HCT116 (cell line): Measurements from ENCODE around the gene U2AF2. TPM values are rescaled to one million over a fixed set of nuclear protein-coding genes. Genes with fewer than 3 reads are reported as not detected.

Experiments used
- ATAC-seq: fragments of 200-7000 bp; cut with Tn5 transposase; 2 replicates; pipeline ENCODE4 v1.9.1; 2020; ENCODE audit warnings: mild to moderate bottlenecking, moderate library complexity
- BruUV-seq: library from RNA; stranded (reverse); fragments of 400-500 nt; replicated peaks from 2 replicates; lab custom pipeline; 2021; lab: Mats Ljungman, UMichigan
- CTCF ChIA-PET: fragments of 300-600 bp; sonication (Branson Sonifier 250); formaldehyde crosslinking; loops from one replicate; lab custom pipeline; 2021; ENCODE audit warnings: antibody characterized with exemption; lab: Charles Lee
- POLR2A ChIA-PET: fragments of 300-600, 350-600 bp; sonication (Branson Sonifier 250); formaldehyde crosslinking; loops from one replicate; lab custom pipeline; 2021; ENCODE audit warnings: antibody characterized with exemption; lab: Charles Lee
- RAD21 ChIA-PET, 2 experiments: fragments of 300-600 bp; sonication (Branson Sonifier 250); formaldehyde crosslinking; loops; one replicate each; lab custom pipeline; 2023; ENCODE audit warnings: low total read pairs in 2 of 2; ENCODE audit not compliant: uncharacterized antibody in 2 of 2, unreplicated experiment in 2 of 2, low non-redundant PET in 1 of 2; lab: Charles Lee
- DNase-seq: peaks from one replicate; pipeline ENCODE4 v3.0.0-alpha.2; 2010; ENCODE audit warnings: low read depth, low spot score
- H2AFZ ChIP-seq: fragments of 200-600 bp; shearing (Covaris generic), sonication (generic); 2 replicates; pipeline ENCODE4 v1.6.1; 2017; ENCODE audit warnings: low read depth, mixed run types, mixed read lengths, antibody characterized with exemption, low read length; ENCODE audit not compliant: poor library complexity, severe bottlenecking
- H3K27ac ChIP-seq: 2 replicates; pipeline ENCODE4 v1.5.1; 2012; ENCODE audit warnings: low read depth, low read length
- H3K27me3 ChIP-seq: fragments of 200-600 bp; sonication (generic); 2 replicates; pipeline ENCODE4 v1.6.1; 2016; ENCODE audit warnings: mixed run types, low read length, mixed read lengths; ENCODE audit not compliant: insufficient read depth
- H3K36me3 ChIP-seq, 2 experiments: fragments of 200-500 bp in 1 of 2; fragments of 200-600 bp in 1 of 2; sonication (Bioruptor generic) in 1 of 2; sonication (generic) in 1 of 2; 2 replicates each; pipeline versions ENCODE4 v1.5.1 to v1.6.1; 2014 to 2016; ENCODE audit warnings: low read length in 2 of 2, inconsistent platforms in 1 of 2, mixed read lengths in 1 of 2, mixed run types in 1 of 2; ENCODE audit not compliant: insufficient read depth in 2 of 2, control insufficient read depth in 1 of 2
- H3K4me1 ChIP-seq, 2 experiments: fragments of 200-600 bp in 1 of 2; sonication (generic) in 1 of 2; 2 replicates each; pipeline versions ENCODE4 v1.5.1 to v1.6.1; 2012 to 2017; ENCODE audit warnings: low read length in 2 of 2, inconsistent platforms in 1 of 2, mild to moderate bottlenecking in 1 of 2, mixed read lengths in 1 of 2, mixed run types in 1 of 2, moderate library complexity in 1 of 2; ENCODE audit not compliant: insufficient read depth in 2 of 2, control insufficient read depth in 1 of 2
- H3K4me2 ChIP-seq: fragments of 200-600 bp; sonication (generic); 2 replicates; pipeline ENCODE4 v1.6.1; 2017; ENCODE audit warnings: mixed run types, low read length, mixed read lengths
- H3K4me3 ChIP-seq, 2 experiments: fragments of 200-600 bp in 1 of 2; sonication (generic) in 1 of 2; replicated peaks in 1 of 2; 2 replicates each; pipeline ENCODE4 v1.5.1; 2011 to 2016; ENCODE audit warnings: low read length in 2 of 2, control low read depth in 1 of 2, low read depth in 1 of 2, mild to moderate bottlenecking in 1 of 2, mixed read lengths in 1 of 2, mixed run types in 1 of 2
- H3K79me2 ChIP-seq: fragments of 200-600 bp; sonication (generic); 2 replicates; pipeline ENCODE4 v1.6.1; 2017; ENCODE audit warnings: mild to moderate bottlenecking, mixed run types, low read length, moderate library complexity, mixed read lengths; ENCODE audit not compliant: insufficient read depth
- H3K9ac ChIP-seq: fragments of 200-600 bp; sonication (generic); 2 replicates; pipeline ENCODE4 v1.6.1; 2016; ENCODE audit warnings: low read length, mixed read lengths
- H3K9me2 ChIP-seq: fragments of 200-600 bp; sonication (generic), shearing (Covaris generic); 2 replicates; pipeline ENCODE4 v1.6.1; 2017; ENCODE audit warnings: mixed run types, mild to moderate bottlenecking, moderate library complexity; ENCODE audit not compliant: insufficient read depth
- H3K9me3 ChIP-seq, 2 experiments: fragments of 200-500 bp in 1 of 2; fragments of 200-600 bp in 1 of 2; sonication (Bioruptor generic) in 1 of 2; sonication (generic) in 1 of 2; 2 replicates each; pipeline ENCODE4 v1.6.1; 2014 to 2017; ENCODE audit warnings: low read length in 2 of 2, mixed read lengths in 2 of 2, inconsistent platforms in 1 of 2, low read depth in 1 of 2, mild to moderate bottlenecking in 1 of 2, mixed run types in 1 of 2, moderate library complexity in 1 of 2; ENCODE audit not compliant: control insufficient read depth in 1 of 2, insufficient read depth in 1 of 2
- H4K20me1 ChIP-seq: fragments of 200-600 bp; sonication (generic), shearing (Covaris generic); 2 replicates; pipeline ENCODE4 v1.6.1; 2017; ENCODE audit warnings: mixed run types, mild to moderate bottlenecking, moderate library complexity; ENCODE audit not compliant: insufficient read depth
- CBX3 ChIP-seq: IDR thresholded peaks from 2 replicates; pipeline ENCODE4 v1.6.1; 2012; ENCODE audit warnings: low read depth
- CEBPB ChIP-seq: IDR thresholded peaks from 2 replicates; pipeline ENCODE4 v1.6.1; 2012; ENCODE audit warnings: low read depth
- EGR1 ChIP-seq: IDR thresholded peaks from 2 replicates; pipeline ENCODE4 v1.6.1; 2012; ENCODE audit warnings: low read depth
- ELF1 ChIP-seq: IDR thresholded peaks from 2 replicates; pipeline ENCODE4 v1.6.1; 2012; ENCODE audit warnings: low read depth, borderline replicate concordance
- EZH2 ChIP-seq: fragments of 200-600 bp; sonication (generic); IDR thresholded peaks from 2 replicates; pipeline ENCODE4 v1.6.1; 2017; ENCODE audit warnings: antibody characterized with exemption, mixed run types
- FOSL1 ChIP-seq: IDR thresholded peaks from 2 replicates; pipeline ENCODE4 v1.6.1; 2012; ENCODE audit warnings: low read depth
- POLR2A ChIP-seq: IDR thresholded peaks from 2 replicates; pipeline ENCODE4 v1.7.0; 2011; ENCODE audit warnings: borderline replicate concordance; ENCODE audit not compliant: insufficient read depth, insufficient read length; ENCODE audit errors: extremely low read depth
- RAD21 ChIP-seq: IDR thresholded peaks from 2 replicates; pipeline ENCODE4 v1.6.1; 2012; ENCODE audit warnings: low read depth, mild to moderate bottlenecking
- SIN3A ChIP-seq: IDR thresholded peaks from 2 replicates; pipeline ENCODE4 v1.6.1; 2012; ENCODE audit warnings: low read depth
- SP1 ChIP-seq: IDR thresholded peaks from 2 replicates; pipeline ENCODE4 v1.6.1; 2012; ENCODE audit warnings: low read depth
- SRF ChIP-seq: IDR thresholded peaks from 2 replicates; pipeline ENCODE4 v1.6.1; 2012; ENCODE audit warnings: low read depth
- TCF7L2 ChIP-seq: IDR thresholded peaks from 2 replicates; pipeline ENCODE4 v1.7.0; 2011; ENCODE audit warnings: borderline replicate concordance, inconsistent platforms; ENCODE audit not compliant: insufficient read depth, insufficient read length; ENCODE audit errors: extremely low read depth
- YY1 ChIP-seq: IDR thresholded peaks from 2 replicates; pipeline ENCODE4 v1.6.1; 2011; ENCODE audit warnings: low read length, low read depth, moderate library complexity, mild to moderate bottlenecking; ENCODE audit not compliant: insufficient replicate concordance; ENCODE audit errors: extremely low read depth
- ZFX ChIP-seq: fragments of 450-650 bp; IDR thresholded peaks from 2 replicates; pipeline ENCODE4 v1.6.1; 2017
- ZNF274 ChIP-seq: fragments of 200-500 bp; sonication (Bioruptor generic); IDR thresholded peaks from 2 replicates; pipeline ENCODE4 v1.6.1; 2014; ENCODE audit warnings: mild to moderate bottlenecking, low read depth, low read length, inconsistent platforms
- intact Hi-C: fragments of 100-400 bp; cut with micrococcal nuclease; formaldehyde crosslinking; loops from 2 replicates; pipeline ENCODE4 v1.10.0; 2022
- total RNA-seq: library from RNA; stranded (reverse); gene quantifications from one replicate; pipeline ENCODE4 v1.2.1, GENCODE V29; 2021; ENCODE audit not compliant: unreplicated experiment
- TF ChIP-seq, protein P1 (sequence below): IDR thresholded peaks from 2 replicates; pipeline ENCODE4 v1.6.1; 2011; ENCODE audit warnings: mild to moderate bottlenecking, low read length, moderate library complexity; ENCODE audit not compliant: insufficient replicate concordance; ENCODE audit errors: extremely low read depth
- TF ChIP-seq, protein P2 (sequence below): IDR thresholded peaks from 2 replicates; pipeline ENCODE4 v1.6.1; 2012; ENCODE audit warnings: low read depth
- TF ChIP-seq, protein P3 (sequence below): IDR thresholded peaks from 2 replicates; pipeline ENCODE4 v1.6.1; 2012
- TF ChIP-seq, protein P4 (sequence below), 3 experiments: fragments of 200-600 bp in 1 of 3; sonication (generic) in 1 of 3; IDR thresholded peaks in 2 of 3; conservative IDR thresholded peaks in 1 of 3; 2 replicates each; pipeline ENCODE4 v1.5.1; 2012 to 2017; ENCODE audit warnings: low read depth in 2 of 3, low read length in 2 of 3, antibody characterized with exemption in 1 of 3, borderline replicate concordance in 1 of 3, control low read depth in 1 of 3, mild to moderate bottlenecking in 1 of 3, mixed read lengths in 1 of 3, mixed run types in 1 of 3, moderate library complexity in 1 of 3; ENCODE audit not compliant: insufficient read depth in 1 of 3

The U2AF2 gene
- total RNA-seq, 1 experiment from 2014 or later, result 259 TPM

DNA sequence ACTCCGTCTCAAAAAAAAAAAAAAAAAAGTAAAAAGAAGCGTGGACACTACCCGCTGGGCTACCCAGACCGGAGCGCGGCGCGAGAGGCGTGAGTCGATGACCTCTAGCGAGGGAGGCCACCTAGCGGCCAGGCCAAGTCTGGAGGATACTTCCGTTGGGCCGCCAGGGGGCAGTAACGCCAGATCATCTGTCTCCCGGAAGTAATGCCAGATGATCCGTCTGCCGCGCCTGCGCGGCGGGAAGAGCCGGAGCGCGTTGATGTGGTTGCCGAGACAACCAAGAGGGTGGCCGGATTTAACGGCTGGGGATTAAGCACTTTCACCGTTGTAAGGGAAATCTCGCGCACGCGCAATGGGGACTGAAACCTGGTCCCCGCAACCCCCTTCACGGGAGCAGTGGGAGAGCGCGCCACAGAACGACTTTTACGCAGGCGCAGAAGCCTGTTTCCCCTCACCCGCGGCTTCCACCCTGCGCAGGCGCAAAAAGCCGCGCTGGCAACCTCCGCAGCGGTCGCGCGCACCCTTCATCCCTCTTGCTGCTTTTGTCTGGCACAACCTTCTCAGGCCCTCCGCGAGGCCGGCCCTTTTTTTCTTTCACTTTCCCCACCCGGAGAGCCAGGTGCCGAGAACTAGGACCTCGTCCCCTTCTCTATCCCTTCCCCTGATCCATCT is 1.0 kb upstream of the U2AF2 start:
- DNase-seq (peak; percentile 96), ATAC-seq (peak; percentile 51)
- no TSS peak for BruUV-seq
- CTCF ChIA-PET, result interaction anchor here (0.6 to 1.6 kb wide), 22 partner anchors 9 to 679 kb away, joined by 3 to 24 read pairs (median 4); partner anchors contain the start of genes FIZ1, ZNF581, ZNF628 and ZNF784
- Histone ChIP-seq H2AFZ (no peak overlapping the region), H3K27me3 (no peaks in the 10 kb centered on the region), H3K9me3 (no peaks in the 10 kb centered on the region), H3K9ac (peak overlapping the region; percentile 99), H3K9me2 (no peaks in the 10 kb centered on the region), H3K79me2 (peaks cover 36% of the 10 kb centered on the region), H3K4me2 (peak overlapping the region; percentile 79), H3K27ac (peak overlapping the region; percentile 85), H3K36me3 (peaks cover 0 to 8% of the 10 kb centered on the region in 2 experiments; a peak in 1 of 4 replicates), H3K4me3 (peak overlapping the region; percentile 67 to 87), H3K4me1 (peaks cover 18 to 29% of the 10 kb centered on the region in 2 experiments; a peak in 3 of 4 replicates), H4K20me1 (no peaks in the 10 kb centered on the region; the same call in 1 of the 2 replicates)
- POLR2A ChIA-PET, result interaction anchor here (0.7 to 2.4 kb wide), 14 partner anchors 8 to 1786 kb away, joined by 3 to 15 read pairs (median 4); partner anchors contain the start of genes FIZ1, MYADM, PPP1R12C and TMEM238
- RAD21 ChIA-PET, result interaction anchor here (0.7 kb wide), 2 partner anchors 21 to 188 kb away, joined by 4 to 6 read pairs; no protein-coding TSS in a partner anchor
- intact Hi-C loops, result loop anchor here (1.0 kb wide), 1 partner anchor 21 kb away; no protein-coding TSS in a partner anchor
- TF ChIP-seq SRF, result no peak
- TF ChIP-seq, protein P1, sequence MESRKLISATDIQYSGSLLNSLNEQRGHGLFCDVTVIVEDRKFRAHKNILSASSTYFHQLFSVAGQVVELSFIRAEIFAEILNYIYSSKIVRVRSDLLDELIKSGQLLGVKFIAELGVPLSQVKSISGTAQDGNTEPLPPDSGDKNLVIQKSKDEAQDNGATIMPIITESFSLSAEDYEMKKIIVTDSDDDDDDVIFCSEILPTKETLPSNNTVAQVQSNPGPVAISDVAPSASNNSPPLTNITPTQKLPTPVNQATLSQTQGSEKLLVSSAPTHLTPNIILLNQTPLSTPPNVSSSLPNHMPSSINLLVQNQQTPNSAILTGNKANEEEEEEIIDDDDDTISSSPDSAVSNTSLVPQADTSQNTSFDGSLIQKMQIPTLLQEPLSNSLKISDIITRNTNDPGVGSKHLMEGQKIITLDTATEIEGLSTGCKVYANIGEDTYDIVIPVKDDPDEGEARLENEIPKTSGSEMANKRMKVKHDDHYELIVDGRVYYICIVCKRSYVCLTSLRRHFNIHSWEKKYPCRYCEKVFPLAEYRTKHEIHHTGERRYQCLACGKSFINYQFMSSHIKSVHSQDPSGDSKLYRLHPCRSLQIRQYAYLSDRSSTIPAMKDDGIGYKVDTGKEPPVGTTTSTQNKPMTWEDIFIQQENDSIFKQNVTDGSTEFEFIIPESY, result peak; percentile 8
- TF ChIP-seq POLR2A, result no peak
- no peak for TF ChIP-seq SP1
- peak; percentile 70 for TF ChIP-seq YY1
- no peak; the same call in 1 of the 2 replicates for TF ChIP-seq SIN3A
- TF ChIP-seq ZFX, result no peak
- TF ChIP-seq ZNF274, result no peak
- TF ChIP-seq FOSL1, result no peak
- peak; percentile 96; the same call in 1 of the 2 replicates for TF ChIP-seq ELF1
- TF ChIP-seq, protein P2, sequence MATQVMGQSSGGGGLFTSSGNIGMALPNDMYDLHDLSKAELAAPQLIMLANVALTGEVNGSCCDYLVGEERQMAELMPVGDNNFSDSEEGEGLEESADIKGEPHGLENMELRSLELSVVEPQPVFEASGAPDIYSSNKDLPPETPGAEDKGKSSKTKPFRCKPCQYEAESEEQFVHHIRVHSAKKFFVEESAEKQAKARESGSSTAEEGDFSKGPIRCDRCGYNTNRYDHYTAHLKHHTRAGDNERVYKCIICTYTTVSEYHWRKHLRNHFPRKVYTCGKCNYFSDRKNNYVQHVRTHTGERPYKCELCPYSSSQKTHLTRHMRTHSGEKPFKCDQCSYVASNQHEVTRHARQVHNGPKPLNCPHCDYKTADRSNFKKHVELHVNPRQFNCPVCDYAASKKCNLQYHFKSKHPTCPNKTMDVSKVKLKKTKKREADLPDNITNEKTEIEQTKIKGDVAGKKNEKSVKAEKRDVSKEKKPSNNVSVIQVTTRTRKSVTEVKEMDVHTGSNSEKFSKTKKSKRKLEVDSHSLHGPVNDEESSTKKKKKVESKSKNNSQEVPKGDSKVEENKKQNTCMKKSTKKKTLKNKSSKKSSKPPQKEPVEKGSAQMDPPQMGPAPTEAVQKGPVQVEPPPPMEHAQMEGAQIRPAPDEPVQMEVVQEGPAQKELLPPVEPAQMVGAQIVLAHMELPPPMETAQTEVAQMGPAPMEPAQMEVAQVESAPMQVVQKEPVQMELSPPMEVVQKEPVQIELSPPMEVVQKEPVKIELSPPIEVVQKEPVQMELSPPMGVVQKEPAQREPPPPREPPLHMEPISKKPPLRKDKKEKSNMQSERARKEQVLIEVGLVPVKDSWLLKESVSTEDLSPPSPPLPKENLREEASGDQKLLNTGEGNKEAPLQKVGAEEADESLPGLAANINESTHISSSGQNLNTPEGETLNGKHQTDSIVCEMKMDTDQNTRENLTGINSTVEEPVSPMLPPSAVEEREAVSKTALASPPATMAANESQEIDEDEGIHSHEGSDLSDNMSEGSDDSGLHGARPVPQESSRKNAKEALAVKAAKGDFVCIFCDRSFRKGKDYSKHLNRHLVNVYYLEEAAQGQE, result no peak
- TF ChIP-seq, protein P3, sequence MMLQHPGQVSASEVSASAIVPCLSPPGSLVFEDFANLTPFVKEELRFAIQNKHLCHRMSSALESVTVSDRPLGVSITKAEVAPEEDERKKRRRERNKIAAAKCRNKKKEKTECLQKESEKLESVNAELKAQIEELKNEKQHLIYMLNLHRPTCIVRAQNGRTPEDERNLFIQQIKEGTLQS, result no peak
- TF ChIP-seq CBX3, result no peak
- no peak for TF ChIP-seq EGR1
- no peak for TF ChIP-seq CEBPB
- TF ChIP-seq EZH2, result no peak
- no peak for TF ChIP-seq RAD21
- peak; percentile 55 for TF ChIP-seq TCF7L2
- TF ChIP-seq, protein P4, sequence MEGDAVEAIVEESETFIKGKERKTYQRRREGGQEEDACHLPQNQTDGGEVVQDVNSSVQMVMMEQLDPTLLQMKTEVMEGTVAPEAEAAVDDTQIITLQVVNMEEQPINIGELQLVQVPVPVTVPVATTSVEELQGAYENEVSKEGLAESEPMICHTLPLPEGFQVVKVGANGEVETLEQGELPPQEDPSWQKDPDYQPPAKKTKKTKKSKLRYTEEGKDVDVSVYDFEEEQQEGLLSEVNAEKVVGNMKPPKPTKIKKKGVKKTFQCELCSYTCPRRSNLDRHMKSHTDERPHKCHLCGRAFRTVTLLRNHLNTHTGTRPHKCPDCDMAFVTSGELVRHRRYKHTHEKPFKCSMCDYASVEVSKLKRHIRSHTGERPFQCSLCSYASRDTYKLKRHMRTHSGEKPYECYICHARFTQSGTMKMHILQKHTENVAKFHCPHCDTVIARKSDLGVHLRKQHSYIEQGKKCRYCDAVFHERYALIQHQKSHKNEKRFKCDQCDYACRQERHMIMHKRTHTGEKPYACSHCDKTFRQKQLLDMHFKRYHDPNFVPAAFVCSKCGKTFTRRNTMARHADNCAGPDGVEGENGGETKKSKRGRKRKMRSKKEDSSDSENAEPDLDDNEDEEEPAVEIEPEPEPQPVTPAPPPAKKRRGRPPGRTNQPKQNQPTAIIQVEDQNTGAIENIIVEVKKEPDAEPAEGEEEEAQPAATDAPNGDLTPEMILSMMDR (IDR thresholded peaks at IDR 0.05 in 2 of 3, conservative IDR thresholded peaks at IDR 0.05 in 1 of 3; ENCODE audit: borderline replicate concordance in 1 of 3, insufficient read depth in 1 of 3, low read depth in 2 of 3, low read length in 2 of 3), result peak; percentile 97 to 100 (median 100)
